Nephron progenitor cell (in vitro differentiated cells): ENCODE data around the gene USP6NL.
A peak's percentile ranks its signal among the peaks of the same experiment; 100 is the strongest.

ENCODE experiments used
- DNase-seq: peaks from one replicate; pipeline ENCODE4 v3.0.0; 2021
- H3K27ac Mint-ChIP-seq: 2 replicates; pipeline ENCODE4 v1.8.0; 2021; ENCODE audit warnings: mild to moderate bottlenecking, moderate library complexity, mixed read lengths
- H3K27me3 Mint-ChIP-seq: 2 replicates; pipeline ENCODE4 v1.8.0; 2021; ENCODE audit warnings: mild to moderate bottlenecking, low read depth, mixed read lengths; ENCODE audit not compliant: poor library complexity
- H3K36me3 Mint-ChIP-seq: 2 replicates; pipeline ENCODE4 v1.8.0; 2021; ENCODE audit warnings: low read depth, mixed read lengths
- H3K4me1 Mint-ChIP-seq: 2 replicates; pipeline ENCODE4 v1.8.0; 2021; ENCODE audit warnings: mixed read lengths
- H3K4me3 Mint-ChIP-seq: 2 replicates; pipeline ENCODE4 v1.8.0; 2021; ENCODE audit warnings: mild to moderate bottlenecking, moderate library complexity, mixed read lengths
- H3K9me3 Mint-ChIP-seq: 2 replicates; pipeline ENCODE4 v1.8.0; 2021; ENCODE audit warnings: mild to moderate bottlenecking, moderate library complexity, mixed read lengths
- TF ChIP-seq, protein P1 (sequence below): fragments of 200-600 bp; sonication (generic); IDR thresholded peaks from 2 replicates; pipeline ENCODE4 v1.5.0; 2021; ENCODE audit warnings: antibody characterized with exemption

Gene USP6NL

GRCh38 chr10:11513727-11514126, 97.7 kb downstream of the USP6NL start:
- Mint-ChIP-seq H3K27ac (no peak overlapping the region), H3K27me3 (no peaks in the 10 kb centered on the region), H3K4me3 (no peak overlapping the region), H3K9me3 (no peaks in the 10 kb centered on the region), H3K36me3 (peaks cover 11% of the 10 kb centered on the region), H3K4me1 (peaks cover 35% of the 10 kb centered on the region)
- no peak for DNase-seq
- TF ChIP-seq, protein P1, sequence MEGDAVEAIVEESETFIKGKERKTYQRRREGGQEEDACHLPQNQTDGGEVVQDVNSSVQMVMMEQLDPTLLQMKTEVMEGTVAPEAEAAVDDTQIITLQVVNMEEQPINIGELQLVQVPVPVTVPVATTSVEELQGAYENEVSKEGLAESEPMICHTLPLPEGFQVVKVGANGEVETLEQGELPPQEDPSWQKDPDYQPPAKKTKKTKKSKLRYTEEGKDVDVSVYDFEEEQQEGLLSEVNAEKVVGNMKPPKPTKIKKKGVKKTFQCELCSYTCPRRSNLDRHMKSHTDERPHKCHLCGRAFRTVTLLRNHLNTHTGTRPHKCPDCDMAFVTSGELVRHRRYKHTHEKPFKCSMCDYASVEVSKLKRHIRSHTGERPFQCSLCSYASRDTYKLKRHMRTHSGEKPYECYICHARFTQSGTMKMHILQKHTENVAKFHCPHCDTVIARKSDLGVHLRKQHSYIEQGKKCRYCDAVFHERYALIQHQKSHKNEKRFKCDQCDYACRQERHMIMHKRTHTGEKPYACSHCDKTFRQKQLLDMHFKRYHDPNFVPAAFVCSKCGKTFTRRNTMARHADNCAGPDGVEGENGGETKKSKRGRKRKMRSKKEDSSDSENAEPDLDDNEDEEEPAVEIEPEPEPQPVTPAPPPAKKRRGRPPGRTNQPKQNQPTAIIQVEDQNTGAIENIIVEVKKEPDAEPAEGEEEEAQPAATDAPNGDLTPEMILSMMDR, result no peak

DNA sequence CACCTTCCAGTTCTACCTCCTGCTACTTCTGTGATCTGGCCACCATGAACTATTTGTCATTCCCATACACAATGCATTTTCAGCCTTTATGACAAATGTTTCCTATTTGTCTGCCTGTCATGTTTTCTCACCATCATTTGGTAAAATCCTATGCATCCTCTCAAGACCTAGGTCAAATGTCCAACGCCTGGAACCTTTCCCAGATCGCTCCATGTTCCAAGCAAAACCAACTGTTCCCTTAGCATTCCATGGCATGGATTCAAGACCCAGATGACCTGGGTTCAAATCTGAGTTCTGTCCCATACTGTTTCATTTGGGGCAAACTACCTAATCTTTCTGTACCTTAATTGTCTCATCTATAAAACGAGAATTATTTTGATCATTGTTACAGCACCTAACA, 98.9 kb downstream of the USP6NL start:
- Mint-ChIP-seq H3K9me3 (no peaks in the 10 kb centered on the region), H3K27ac (peak overlapping the region; percentile 22), H3K4me1 (peaks cover 39% of the 10 kb centered on the region), H3K36me3 (peaks cover 22% of the 10 kb centered on the region), H3K4me3 (no peak overlapping the region), H3K27me3 (no peaks in the 10 kb centered on the region)
- no peak for DNase-seq
- TF ChIP-seq, protein P1, result no peak

DNA sequence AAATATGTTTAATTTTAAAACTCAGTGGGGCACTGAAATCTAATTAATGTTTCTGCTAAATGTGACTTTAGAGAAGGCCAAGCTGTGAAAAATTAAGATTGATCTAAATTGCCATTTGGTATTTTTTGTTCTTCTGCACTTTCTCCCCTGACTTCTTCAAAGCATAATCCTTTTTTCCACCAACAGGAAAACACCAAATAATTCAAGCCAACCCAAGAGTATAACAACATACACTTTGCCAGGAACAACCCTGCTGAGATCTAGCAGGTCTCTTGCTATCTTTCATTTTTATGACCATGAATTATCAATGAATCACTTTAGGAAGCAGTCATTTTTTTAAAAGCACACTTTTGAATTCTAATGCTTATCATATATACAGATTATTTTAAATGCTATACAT, 100.1 kb downstream of the USP6NL start:
- no peaks in the 10 kb centered on the region for H3K9me3 Mint-ChIP-seq

GRCh38 chr10:11510736-11511135, 100.7 kb downstream of the USP6NL start:
- Mint-ChIP-seq H3K4me1 (peaks cover 38% of the 10 kb centered on the region), H3K9me3 (no peaks in the 10 kb centered on the region), H3K27me3 (no peaks in the 10 kb centered on the region), H3K4me3 (no peak overlapping the region), H3K27ac (no peak overlapping the region), H3K36me3 (peaks cover 33% of the 10 kb centered on the region)
- DNase-seq, result no peak
- TF ChIP-seq, protein P1, result no peak

More for the DNA sequence above, 100.1 kb downstream of the USP6NL start:
- no peak overlapping the region for H3K4me3 Mint-ChIP-seq
- H3K27ac Mint-ChIP-seq, result peak overlapping the region; percentile 40
- peaks cover 28% of the 10 kb centered on the region for H3K36me3 Mint-ChIP-seq
- peaks cover 38% of the 10 kb centered on the region for H3K4me1 Mint-ChIP-seq
- no peak for DNase-seq
- H3K27me3 Mint-ChIP-seq, result no peaks in the 10 kb centered on the region
- TF ChIP-seq, protein P1, result no peak

DNA sequence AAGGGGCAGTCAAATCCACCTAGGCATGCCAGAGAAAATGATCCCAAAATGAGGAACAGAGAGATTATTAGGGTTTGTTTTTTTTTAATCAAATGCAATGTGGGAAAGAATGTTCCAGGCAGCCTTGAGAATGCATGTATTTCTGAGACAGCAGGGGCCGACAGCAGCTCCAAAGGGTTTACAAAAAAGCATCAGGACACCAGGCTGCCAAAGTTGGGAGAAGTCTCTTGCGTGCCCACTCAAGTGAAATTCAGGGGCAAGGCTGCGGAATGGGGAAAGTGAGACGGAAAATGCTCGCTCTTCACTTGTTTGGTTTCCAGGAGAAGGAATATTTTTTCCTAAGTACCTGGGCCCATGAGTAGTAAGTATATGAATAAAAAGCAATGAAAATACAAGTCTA, 101.2 kb downstream of the USP6NL start:
- no peak overlapping the region for H3K27ac Mint-ChIP-seq
- H3K9me3 Mint-ChIP-seq, result no peaks in the 10 kb centered on the region
- no peak for DNase-seq
- H3K36me3 Mint-ChIP-seq, result peaks cover 35% of the 10 kb centered on the region
- TF ChIP-seq, protein P1, result no peak
- no peak overlapping the region for H3K4me3 Mint-ChIP-seq
- H3K27me3 Mint-ChIP-seq, result no peaks in the 10 kb centered on the region
- H3K4me1 Mint-ChIP-seq, result peaks cover 38% of the 10 kb centered on the region

GRCh38 chr10:11509036-11509435, 102.4 kb downstream of the USP6NL start:
- Mint-ChIP-seq H3K9me3 (no peaks in the 10 kb centered on the region), H3K27me3 (no peaks in the 10 kb centered on the region), H3K4me3 (no peak overlapping the region), H3K4me1 (peaks cover 38% of the 10 kb centered on the region), H3K36me3 (peaks cover 39% of the 10 kb centered on the region), H3K27ac (peak overlapping the region; percentile 97)
- TF ChIP-seq, protein P1, result no peak
- no peak for DNase-seq
